ENCODE measurements around the gene IFT172.

GRCh38 chr2:27494284-27494943 is 4.9 kb upstream of the IFT172 start:
- no peak for TF ChIP-seq CTCF (IDR thresholded peaks at IDR 0.05)
- TF ChIP-seq POLR2AphosphoS5 (IDR thresholded peaks at IDR 0.05) = peak; percentile 29 to 70
- no peak for TF ChIP-seq POLR2A (IDR thresholded peaks at IDR 0.05; ENCODE audit: low read depth)
- TF ChIP-seq EP300 (IDR thresholded peaks at IDR 0.05) = peak; percentile 52

Measured in esophagus muscularis mucosa (tissue), 4 donors.